Measurements from ENCODE around the gene TMCC1. TPM values are rescaled to one million over a fixed set of nuclear protein-coding genes. Genes with fewer than 3 reads are reported as not detected.

The TMCC1 gene
- total and polyA plus RNA-seq, 4 donors = 10.2 to 60.0 (median 11.0) TPM

DNA sequence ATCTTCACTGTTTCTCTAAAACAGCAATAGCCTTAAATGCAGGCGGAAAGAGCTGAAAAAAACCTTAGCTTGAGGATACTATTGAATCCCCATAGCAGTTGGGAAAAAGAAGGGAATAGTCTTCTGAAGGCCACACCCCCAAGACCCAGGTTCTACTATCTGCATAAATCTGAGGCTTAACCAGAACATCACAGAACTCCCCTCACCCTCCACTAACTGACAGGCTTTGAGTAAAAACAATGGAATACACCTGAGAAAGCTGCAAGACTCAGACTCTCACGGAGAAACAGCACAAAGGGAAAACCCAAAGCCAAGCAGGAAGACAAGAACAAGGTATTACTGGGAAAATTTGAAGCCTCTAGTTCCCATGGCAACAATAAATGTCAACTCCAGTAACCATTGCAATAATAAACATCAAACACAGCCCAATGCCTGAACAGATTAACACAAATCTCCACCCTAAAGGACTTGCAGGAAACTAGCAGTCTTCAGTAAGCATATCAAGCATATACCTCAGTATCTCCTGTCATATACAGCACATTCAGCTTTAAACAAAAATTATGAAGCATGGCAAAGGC, 56.4 kb downstream of the TMCC1 start:
- no peak overlapping the region for H3K4me3 ChIP-seq (ENCODE audit: low read depth in 1 of 3, low read length in 3 of 3)
- H3K9ac ChIP-seq (ENCODE audit: low read depth in 1 of 2, low read length in 2 of 2) = no peak overlapping the region
- peaks cover 0 to 1% (median 0%) of the 10 kb centered on the region in 4 donors for H3K36me3 ChIP-seq (ENCODE audit: control insufficient read depth in 4 of 4, insufficient read depth in 3 of 4, low read depth in 1 of 4, low read length in 3 of 4)
- no peak for DNase-seq (ENCODE audit: low spot score)
- no peak for TF ChIP-seq REST (IDR thresholded peaks at IDR 0.05)
- TF ChIP-seq, protein P1, sequence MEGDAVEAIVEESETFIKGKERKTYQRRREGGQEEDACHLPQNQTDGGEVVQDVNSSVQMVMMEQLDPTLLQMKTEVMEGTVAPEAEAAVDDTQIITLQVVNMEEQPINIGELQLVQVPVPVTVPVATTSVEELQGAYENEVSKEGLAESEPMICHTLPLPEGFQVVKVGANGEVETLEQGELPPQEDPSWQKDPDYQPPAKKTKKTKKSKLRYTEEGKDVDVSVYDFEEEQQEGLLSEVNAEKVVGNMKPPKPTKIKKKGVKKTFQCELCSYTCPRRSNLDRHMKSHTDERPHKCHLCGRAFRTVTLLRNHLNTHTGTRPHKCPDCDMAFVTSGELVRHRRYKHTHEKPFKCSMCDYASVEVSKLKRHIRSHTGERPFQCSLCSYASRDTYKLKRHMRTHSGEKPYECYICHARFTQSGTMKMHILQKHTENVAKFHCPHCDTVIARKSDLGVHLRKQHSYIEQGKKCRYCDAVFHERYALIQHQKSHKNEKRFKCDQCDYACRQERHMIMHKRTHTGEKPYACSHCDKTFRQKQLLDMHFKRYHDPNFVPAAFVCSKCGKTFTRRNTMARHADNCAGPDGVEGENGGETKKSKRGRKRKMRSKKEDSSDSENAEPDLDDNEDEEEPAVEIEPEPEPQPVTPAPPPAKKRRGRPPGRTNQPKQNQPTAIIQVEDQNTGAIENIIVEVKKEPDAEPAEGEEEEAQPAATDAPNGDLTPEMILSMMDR (IDR thresholded peaks at IDR 0.05; ENCODE audit: low read depth, low read length, missing input control) = no peak
- TF ChIP-seq JUND (IDR thresholded peaks at IDR 0.05) = no peak
- TF ChIP-seq GABPA (IDR thresholded peaks at IDR 0.05 in 1 of 2, conservative IDR thresholded peaks at IDR 0.05 in 1 of 2) = no peak
- TF ChIP-seq EGR1 (IDR thresholded peaks at IDR 0.05; ENCODE audit: low read depth in 2 of 2) = no peak
- TF ChIP-seq HNF4A (conservative IDR thresholded peaks at IDR 0.05) = no peak
- TF ChIP-seq NR2F2 (IDR thresholded peaks at IDR 0.05) = no peak
- no peak for TF ChIP-seq TAF1 (conservative IDR thresholded peaks at IDR 0.05)
- TF ChIP-seq SP1 (IDR thresholded peaks at IDR 0.05) = no peak
- TF ChIP-seq, protein P2, sequence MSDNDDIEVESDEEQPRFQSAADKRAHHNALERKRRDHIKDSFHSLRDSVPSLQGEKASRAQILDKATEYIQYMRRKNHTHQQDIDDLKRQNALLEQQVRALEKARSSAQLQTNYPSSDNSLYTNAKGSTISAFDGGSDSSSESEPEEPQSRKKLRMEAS (IDR thresholded peaks at IDR 0.05) = no peak
- TF ChIP-seq RXRA (IDR thresholded peaks at IDR 0.05) = no peak
- TF ChIP-seq ATF3 (IDR thresholded peaks at IDR 0.05) = no peak
- TF ChIP-seq, protein P3, sequence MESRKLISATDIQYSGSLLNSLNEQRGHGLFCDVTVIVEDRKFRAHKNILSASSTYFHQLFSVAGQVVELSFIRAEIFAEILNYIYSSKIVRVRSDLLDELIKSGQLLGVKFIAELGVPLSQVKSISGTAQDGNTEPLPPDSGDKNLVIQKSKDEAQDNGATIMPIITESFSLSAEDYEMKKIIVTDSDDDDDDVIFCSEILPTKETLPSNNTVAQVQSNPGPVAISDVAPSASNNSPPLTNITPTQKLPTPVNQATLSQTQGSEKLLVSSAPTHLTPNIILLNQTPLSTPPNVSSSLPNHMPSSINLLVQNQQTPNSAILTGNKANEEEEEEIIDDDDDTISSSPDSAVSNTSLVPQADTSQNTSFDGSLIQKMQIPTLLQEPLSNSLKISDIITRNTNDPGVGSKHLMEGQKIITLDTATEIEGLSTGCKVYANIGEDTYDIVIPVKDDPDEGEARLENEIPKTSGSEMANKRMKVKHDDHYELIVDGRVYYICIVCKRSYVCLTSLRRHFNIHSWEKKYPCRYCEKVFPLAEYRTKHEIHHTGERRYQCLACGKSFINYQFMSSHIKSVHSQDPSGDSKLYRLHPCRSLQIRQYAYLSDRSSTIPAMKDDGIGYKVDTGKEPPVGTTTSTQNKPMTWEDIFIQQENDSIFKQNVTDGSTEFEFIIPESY (IDR thresholded peaks at IDR 0.05) = no peak
- TF ChIP-seq RAD21 (IDR thresholded peaks at IDR 0.05) = no peak
- no peak for TF ChIP-seq FOXA1 (IDR thresholded peaks at IDR 0.05)
- no peak for TF ChIP-seq FOXA2 (IDR thresholded peaks at IDR 0.05)
- peaks cover 0 to 7% (median 0%) of the 10 kb centered on the region in 4 donors for H3K4me1 ChIP-seq (ENCODE audit: control insufficient read depth in 4 of 4, insufficient read depth in 4 of 4, low read length in 3 of 4)
- H3K27me3 ChIP-seq (ENCODE audit: control insufficient read depth in 4 of 4, insufficient read depth in 4 of 4, low read length in 3 of 4) = no peaks in the 10 kb centered on the region
- no peaks in the 10 kb centered on the region for H3K9me3 ChIP-seq (ENCODE audit: control insufficient read depth in 4 of 4, low read length in 3 of 4)
- 86% methylated on average over 2 of the region's 2 CpGs for WGBS
- H3K27ac ChIP-seq (ENCODE audit: low read depth in 1 of 2, low read length in 2 of 2) = no peak overlapping the region

All from liver (tissue), 9 donors.